ENCODE data around the gene BCAS3. TPM values are rescaled to one million over a fixed set of nuclear protein-coding genes. Genes with fewer than 3 reads are reported as not detected.
A peak's percentile ranks its signal among the peaks of the same experiment; 100 is the strongest.

The BCAS3 gene
- polyA plus RNA-seq, 3 donors, result 10.3 to 19.1 (median 14.7) TPM

DNA sequence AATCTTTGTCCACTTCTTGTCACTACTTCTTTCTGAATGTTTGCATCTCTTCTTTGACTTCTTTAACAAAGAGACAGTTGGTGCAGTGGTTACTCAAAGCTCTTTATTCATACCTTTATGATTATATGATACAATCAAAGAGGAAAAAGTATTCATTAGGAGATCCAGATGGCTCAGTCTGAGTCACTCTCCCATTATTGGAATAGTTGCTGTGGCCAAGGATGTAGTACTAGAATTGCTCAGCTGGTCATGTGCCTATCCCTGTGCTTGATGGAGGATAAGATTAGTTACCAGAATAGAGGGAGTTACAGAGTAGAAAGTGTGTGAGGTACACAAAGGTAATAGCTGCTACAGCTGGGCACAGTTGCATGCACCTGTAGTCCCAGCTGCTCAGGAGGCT lies 18.3 kb downstream of the BCAS3 start:
- Mint-ChIP-seq H3K36me3 (peaks cover 16 to 54% of the 10 kb centered on the region in 2 donors), H3K27ac (no peak overlapping the region), H3K4me1 (peaks cover 19% of the 10 kb centered on the region)

GRCh38 chr17:60699090-60699489 lies 21.4 kb downstream of the BCAS3 start:
- no peaks in the 10 kb centered on the region for H3K27me3 ChIP-seq (ENCODE audit: control insufficient read depth in 2 of 2, insufficient read depth in 2 of 2, low read length in 2 of 2)
- no peak overlapping the region for H3K9ac ChIP-seq (ENCODE audit: insufficient read depth, low read length, poor library complexity, severe bottlenecking)
- no peak overlapping the region for H2AFZ ChIP-seq (ENCODE audit: insufficient read depth, low read depth, low read length, poor library complexity, severe bottlenecking)
- intact Hi-C loops (cut with micrococcal nuclease), result no loop called here
- H3K4me2 ChIP-seq (replicated peaks; ENCODE audit: extremely low read depth, low read length, poor library complexity, severe bottlenecking), result no peak overlapping the region
- no CpG with 5 or more reads among the region's 3 CpGs for WGBS (ENCODE audit: insufficient coverage)
- H3K4me1 Mint-ChIP-seq, result peaks cover 19% of the 10 kb centered on the region
- H3K36me3 Mint-ChIP-seq, result peaks cover 9 to 32% of the 10 kb centered on the region in 2 donors
- H3K79me2 ChIP-seq (ENCODE audit: insufficient read depth, low read length), result no peaks in the 10 kb centered on the region
- peaks cover 0 to 1% (median 0%) of the 10 kb centered on the region in 7 donors for H3K9me3 Mint-ChIP-seq
- no peaks in the 10 kb centered on the region for H3K9me3 ChIP-seq (replicated peaks in 1 of 2; ENCODE audit: control insufficient read depth in 1 of 2, insufficient read depth in 1 of 2, low read length in 2 of 2)
- H3K4me1 ChIP-seq (ENCODE audit: control insufficient read depth in 1 of 2, insufficient read depth in 2 of 2, low read length in 2 of 2), result peaks cover 14 to 15% of the 10 kb centered on the region in 2 donors
- TF ChIP-seq, protein P1, sequence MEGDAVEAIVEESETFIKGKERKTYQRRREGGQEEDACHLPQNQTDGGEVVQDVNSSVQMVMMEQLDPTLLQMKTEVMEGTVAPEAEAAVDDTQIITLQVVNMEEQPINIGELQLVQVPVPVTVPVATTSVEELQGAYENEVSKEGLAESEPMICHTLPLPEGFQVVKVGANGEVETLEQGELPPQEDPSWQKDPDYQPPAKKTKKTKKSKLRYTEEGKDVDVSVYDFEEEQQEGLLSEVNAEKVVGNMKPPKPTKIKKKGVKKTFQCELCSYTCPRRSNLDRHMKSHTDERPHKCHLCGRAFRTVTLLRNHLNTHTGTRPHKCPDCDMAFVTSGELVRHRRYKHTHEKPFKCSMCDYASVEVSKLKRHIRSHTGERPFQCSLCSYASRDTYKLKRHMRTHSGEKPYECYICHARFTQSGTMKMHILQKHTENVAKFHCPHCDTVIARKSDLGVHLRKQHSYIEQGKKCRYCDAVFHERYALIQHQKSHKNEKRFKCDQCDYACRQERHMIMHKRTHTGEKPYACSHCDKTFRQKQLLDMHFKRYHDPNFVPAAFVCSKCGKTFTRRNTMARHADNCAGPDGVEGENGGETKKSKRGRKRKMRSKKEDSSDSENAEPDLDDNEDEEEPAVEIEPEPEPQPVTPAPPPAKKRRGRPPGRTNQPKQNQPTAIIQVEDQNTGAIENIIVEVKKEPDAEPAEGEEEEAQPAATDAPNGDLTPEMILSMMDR (IDR thresholded peaks at IDR 0.05), result no peak
- H4K20me1 ChIP-seq (ENCODE audit: insufficient read depth, low read length), result no peaks in the 10 kb centered on the region
- H3K27ac Mint-ChIP-seq, result no peak overlapping the region
- no peak overlapping the region for H3K4me3 Mint-ChIP-seq
- H3K27me3 Mint-ChIP-seq (ENCODE audit: low read depth in 3 of 3), result peaks cover 0 to 1% (median 0%) of the 10 kb centered on the region in 3 donors
- no peak for DNase-seq
- H3K4me3 ChIP-seq (replicated peaks in 1 of 3; ENCODE audit: low read depth in 2 of 3, low read length in 3 of 3), result no peak overlapping the region
- H3K36me3 ChIP-seq (replicated peaks in 1 of 2; ENCODE audit: control insufficient read depth in 1 of 2, insufficient read depth in 2 of 2, low read length in 2 of 2), result peaks cover 0 to 15% of the 10 kb centered on the region in 2 donors
- H3K27ac ChIP-seq (ENCODE audit: low read depth in 1 of 2, low read length in 2 of 2), result no peak overlapping the region

More for the DNA sequence above, 18.3 kb downstream of the BCAS3 start:
- Histone ChIP-seq H4K20me1 (ENCODE audit: insufficient read depth, low read length) (no peaks in the 10 kb centered on the region), H3K27ac (ENCODE audit: low read depth in 1 of 2, low read length in 2 of 2) (peak overlapping the region in 1 of 2 donors; percentile 54), H3K4me1 (ENCODE audit: control insufficient read depth in 1 of 2, insufficient read depth in 2 of 2, low read length in 2 of 2) (peaks cover 14 to 15% of the 10 kb centered on the region in 2 donors), H3K4me3 (replicated peaks in 1 of 3; ENCODE audit: low read depth in 2 of 3, low read length in 3 of 3) (no peak overlapping the region), H3K36me3 (replicated peaks in 1 of 2; ENCODE audit: control insufficient read depth in 1 of 2, insufficient read depth in 2 of 2, low read length in 2 of 2) (peaks cover 0 to 15% of the 10 kb centered on the region in 2 donors), H3K27me3 (ENCODE audit: control insufficient read depth in 2 of 2, insufficient read depth in 2 of 2, low read length in 2 of 2) (no peaks in the 10 kb centered on the region), H3K9me3 (replicated peaks in 1 of 2; ENCODE audit: control insufficient read depth in 1 of 2, insufficient read depth in 1 of 2, low read length in 2 of 2) (no peaks in the 10 kb centered on the region), H3K9ac (ENCODE audit: insufficient read depth, low read length, poor library complexity, severe bottlenecking) (no peak overlapping the region), H3K4me2 (replicated peaks; ENCODE audit: extremely low read depth, low read length, poor library complexity, severe bottlenecking) (no peak overlapping the region), H2AFZ (ENCODE audit: insufficient read depth, low read depth, low read length, poor library complexity, severe bottlenecking) (no peak overlapping the region), H3K79me2 (ENCODE audit: insufficient read depth, low read length) (no peaks in the 10 kb centered on the region)
- intact Hi-C loops (cut with micrococcal nuclease), result no loop called here
- TF ChIP-seq, protein P1 (IDR thresholded peaks at IDR 0.05), result no peak
- Mint-ChIP-seq H3K9me3 (peaks cover 0 to 1% (median 0%) of the 10 kb centered on the region in 7 donors), H3K4me3 (no peak overlapping the region), H3K27me3 (ENCODE audit: low read depth in 3 of 3) (no peaks in the 10 kb centered on the region)
- no peak for DNase-seq

All from CD14-positive monocyte (primary cell).